GM12874 (cell line): ENCODE measurements around the gene MIGA2.

Experiments
- CTCF ChIP-seq: IDR thresholded peaks from 2 replicates; pipeline ENCODE4 v1.5.1; 2011; ENCODE audit warnings: low read depth, mild to moderate bottlenecking, control low read depth, low read length, moderate library complexity; ENCODE audit not compliant: insufficient read depth

The MIGA2 gene

GRCh38 chr9:129072171-129072570 is 35.7 kb downstream of the MIGA2 start:
- TF ChIP-seq CTCF: no peak

- no peak for TF ChIP-seq CTCF
Observed at GRCh38 chr9:129073404-129073803, 37.0 kb downstream of the MIGA2 start.

GRCh38 chr9:129074106-129074505 is 37.7 kb downstream of the MIGA2 start:
- no peak for TF ChIP-seq CTCF

GRCh38 chr9:129075996-129076639 is 39.7 kb downstream of the MIGA2 start:
- TF ChIP-seq CTCF: no peak

- TF ChIP-seq CTCF: no peak
Observed at GRCh38 chr9:129076640-129077037, 40.2 kb downstream of the MIGA2 start.

- TF ChIP-seq CTCF: no peak
Observed at GRCh38 chr9:129077236-129077635, 40.8 kb downstream of the MIGA2 start.

- no peak for TF ChIP-seq CTCF
Observed at GRCh38 chr9:129078691-129079503, 42.5 kb downstream of the MIGA2 start.
